Omental fat pad (tissue), 4 donors: Measurements from ENCODE around the gene TACR2. TPM values are rescaled to one million over a fixed set of nuclear protein-coding genes. Genes with fewer than 3 reads are reported as not detected.
"Not testable (repeated sequence)": the region's sequence is repeated elsewhere in the genome, so short reads cannot be mapped to it uniquely, and the experiment has no call there.

ENCODE experiments used
- ATAC-seq: fragments of 150-250 bp; one replicate; pipeline ENCODE4 v1.9.1; 2016; ENCODE audit warnings: mild to moderate bottlenecking, moderate library complexity; ENCODE audit not compliant: low FRiP score
- DNase-seq: peaks from one replicate; pipeline ENCODE4 v3.0.0-alpha.2; 2019; ENCODE audit warnings: low spot score
- CTCF ChIP-seq, 3 donors: fragments of 450-650 bp; IDR thresholded peaks; one replicate each; pipeline ENCODE4 v1.5.1; 2016 to 2017; ENCODE audit warnings: antibody characterized with exemption in 3 of 3, mild to moderate bottlenecking in 3 of 3, moderate library complexity in 2 of 3
- total RNA-seq, 4 donors: library from RNA; depleted of rRNA; stranded (reverse); fragments of >200 nt; gene quantifications; one replicate each; pipeline ENCODE4 v1.1.0, GENCODE V29; 2016

The TACR2 gene
- total RNA-seq, 4 donors from 2014 or later, result 0.44 to 0.96 (median 0.74) TPM; not detected in 1

GRCh38 chr10:69456880-69457693 is 40.4 kb upstream of the TACR2 start:
- DNase-seq (no peak), ATAC-seq (no peak)
- TF ChIP-seq CTCF (IDR thresholded peaks at IDR 0.05), result no peak

GRCh38 chr10:69455006-69455763 is 38.5 kb upstream of the TACR2 start:
- ATAC-seq (no peak), DNase-seq (no peak)
- no peak for TF ChIP-seq CTCF (IDR thresholded peaks at IDR 0.05)

GRCh38 chr10:69453795-69454194 is 37.1 kb upstream of the TACR2 start:
- DNase-seq (no peak), ATAC-seq (no peak)
- no peak for TF ChIP-seq CTCF (IDR thresholded peaks at IDR 0.05)

DNA sequence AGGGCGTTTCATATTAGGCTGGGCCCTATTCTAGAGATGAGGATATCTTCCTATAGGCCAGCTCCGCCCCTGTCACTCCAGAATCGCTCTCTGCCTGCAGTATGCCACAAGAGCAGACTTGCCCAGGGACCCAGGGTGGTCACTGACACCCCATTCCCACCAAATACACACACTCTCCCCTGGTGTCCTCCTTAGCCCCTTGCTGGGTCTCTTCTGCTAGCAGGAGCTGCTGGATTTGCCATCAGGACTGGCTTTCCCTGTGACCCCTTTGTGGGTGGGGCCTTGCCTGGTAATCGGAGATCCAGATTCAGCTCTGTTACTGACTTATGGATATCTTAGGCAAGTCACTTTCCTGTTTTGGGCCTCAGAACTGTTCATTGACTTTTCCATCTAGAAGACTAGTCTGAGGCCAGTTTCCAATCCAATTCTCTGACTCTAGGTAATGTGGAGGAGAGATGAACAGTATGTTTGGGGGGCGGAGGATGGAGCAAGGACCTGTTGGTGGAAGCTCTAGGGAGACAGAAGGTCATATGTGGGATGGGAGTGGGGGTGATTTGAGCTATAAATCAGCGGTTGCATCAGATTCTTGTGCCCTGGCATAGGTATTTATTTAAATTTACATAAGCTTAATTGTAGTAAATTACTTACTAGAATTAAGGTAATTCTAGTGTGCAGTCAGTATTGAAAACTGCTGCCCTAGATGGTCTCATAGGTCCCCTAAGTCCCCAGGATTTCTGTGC is 36.1 kb upstream of the TACR2 start:
- ATAC-seq (no peak), DNase-seq (no peak)
- TF ChIP-seq CTCF (IDR thresholded peaks at IDR 0.05), result no peak

DNA sequence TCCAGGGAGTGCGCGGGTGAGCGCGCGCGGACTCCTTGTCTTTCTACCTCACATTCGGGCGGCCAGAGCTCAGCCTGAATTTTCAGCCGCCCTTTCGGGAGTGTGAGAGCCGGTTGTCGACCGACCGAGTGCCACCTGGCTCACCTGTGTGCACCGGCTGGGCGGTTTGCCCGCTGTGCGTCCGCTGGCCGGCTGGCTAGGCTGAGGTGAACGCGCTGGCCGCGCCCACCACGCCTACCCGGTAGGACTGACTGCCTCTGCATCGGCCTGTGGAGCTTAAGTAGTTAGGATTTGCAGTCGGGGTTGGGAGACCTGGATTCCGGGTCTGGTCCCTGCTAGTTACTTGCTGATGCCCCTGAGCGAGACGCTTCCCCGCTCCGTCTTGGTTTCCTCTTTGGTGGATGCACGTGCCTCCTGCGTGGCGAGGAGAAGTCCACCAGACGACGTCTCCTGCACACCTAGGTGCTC is 35.1 kb upstream of the TACR2 start:
- no peak for DNase-seq
- no peak for TF ChIP-seq CTCF (IDR thresholded peaks at IDR 0.05)

DNA sequence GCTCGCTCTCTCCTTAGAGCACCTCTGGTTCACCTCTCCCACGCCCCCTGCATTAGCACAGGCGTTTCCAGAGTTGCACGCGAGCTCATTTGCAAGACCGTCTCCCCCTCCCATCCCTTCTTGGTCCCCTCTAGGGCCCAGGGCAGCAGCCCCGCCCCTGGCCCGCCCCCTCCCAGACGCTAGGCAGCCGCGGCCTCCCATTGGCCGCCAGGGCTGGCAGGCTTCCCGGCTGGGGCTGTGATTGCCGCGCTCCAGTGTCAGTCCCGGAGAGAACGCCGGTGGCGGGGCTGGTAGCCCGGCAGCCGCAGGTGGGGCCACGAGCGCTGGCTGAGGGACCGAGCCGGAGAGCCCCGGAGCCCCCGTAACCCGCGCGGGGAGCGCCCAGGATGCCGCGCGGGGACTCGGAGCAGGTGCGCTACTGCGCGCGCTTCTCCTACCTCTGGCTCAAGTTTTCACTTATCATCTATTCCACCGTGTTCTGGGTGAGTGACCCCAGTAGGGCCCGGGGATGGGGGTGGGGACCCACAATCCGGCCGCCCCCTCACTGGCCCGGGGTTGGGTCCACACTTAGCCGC is 34.6 kb upstream of the TACR2 start, which contains the start of gene TSPAN15:
TSS of gene TSPAN15 (plus strand) at position 257 of the 575 bp plus-strand sequence. CDS start at position 387, 130 bp downstream.
- DNase-seq (peak; percentile 59), ATAC-seq (peak; percentile 93)
- no peak for TF ChIP-seq CTCF (IDR thresholded peaks at IDR 0.05)

More for the DNA sequence above, 35.1 kb upstream of the TACR2 start:
- peak; percentile 16 for ATAC-seq

GRCh38 chr10:69450395-69450794 is 33.7 kb upstream of the TACR2 start:
- ATAC-seq, DNase-seq: not testable (repeated sequence)
